Lower leg skin (tissue), 3 donors: Measurements from ENCODE around the gene GOLGA7B.

ENCODE experiments used
- POLR2A ChIP-seq, 2 donors: fragments of 450-650 bp; IDR thresholded peaks; one replicate each; pipeline ENCODE4 v1.6.1; 2016 to 2017; ENCODE audit warnings: antibody characterized with exemption in 2 of 2, mild to moderate bottlenecking in 1 of 2, moderate library complexity in 1 of 2
- TF ChIP-seq, protein P1 (sequence below), 3 donors: fragments of 450-650 bp; IDR thresholded peaks; one replicate each; pipeline ENCODE4 v1.5.1; 2016; ENCODE audit warnings: antibody characterized with exemption in 3 of 3, mild to moderate bottlenecking in 3 of 3, moderate library complexity in 2 of 3

DNA sequence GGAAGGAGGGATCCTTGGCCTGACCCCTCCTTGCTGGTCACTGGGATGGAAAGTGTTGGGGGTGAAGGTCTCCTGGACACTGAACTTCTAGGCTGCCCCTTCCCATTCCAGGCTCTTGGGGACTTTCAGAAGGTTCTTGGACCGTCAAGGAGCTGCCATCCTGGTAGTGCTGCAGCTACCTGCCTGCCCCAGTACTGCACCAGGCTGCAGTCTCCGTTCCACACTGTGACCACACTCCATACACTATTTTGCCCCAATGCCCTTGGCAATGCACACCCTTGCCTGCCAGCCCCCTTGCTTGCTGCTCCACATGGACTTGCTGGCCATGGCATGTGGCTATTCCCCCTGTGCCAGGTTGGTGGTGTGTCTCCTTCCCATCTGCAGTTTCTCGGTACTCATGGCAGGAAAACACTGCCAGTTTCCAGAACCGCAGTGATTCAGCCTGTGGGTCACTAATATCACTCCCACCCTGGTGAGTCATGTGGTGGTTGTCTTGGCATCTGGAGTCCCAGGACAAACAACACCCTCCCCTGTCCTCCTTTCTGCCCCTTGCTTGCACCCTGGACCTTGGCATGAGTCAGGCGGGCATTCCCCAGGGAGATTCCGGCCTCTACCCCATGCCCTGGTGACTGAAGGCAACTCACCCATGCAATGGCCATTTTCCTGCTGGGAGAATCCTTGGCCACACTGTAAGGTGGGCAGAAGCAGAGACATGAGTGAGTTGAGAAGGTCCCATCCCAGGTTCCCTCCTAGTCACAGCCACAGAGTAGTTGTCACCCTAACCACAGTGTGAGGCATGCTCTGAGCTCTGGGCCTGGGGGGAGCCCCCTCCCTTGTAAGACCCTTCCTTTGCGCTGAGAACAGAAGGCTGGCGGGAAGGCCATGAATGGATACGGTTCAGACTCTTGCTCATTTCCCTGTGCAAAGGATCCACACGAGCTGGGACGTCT, 32.8 kb downstream of the GOLGA7B start:
- TF ChIP-seq, protein P1, sequence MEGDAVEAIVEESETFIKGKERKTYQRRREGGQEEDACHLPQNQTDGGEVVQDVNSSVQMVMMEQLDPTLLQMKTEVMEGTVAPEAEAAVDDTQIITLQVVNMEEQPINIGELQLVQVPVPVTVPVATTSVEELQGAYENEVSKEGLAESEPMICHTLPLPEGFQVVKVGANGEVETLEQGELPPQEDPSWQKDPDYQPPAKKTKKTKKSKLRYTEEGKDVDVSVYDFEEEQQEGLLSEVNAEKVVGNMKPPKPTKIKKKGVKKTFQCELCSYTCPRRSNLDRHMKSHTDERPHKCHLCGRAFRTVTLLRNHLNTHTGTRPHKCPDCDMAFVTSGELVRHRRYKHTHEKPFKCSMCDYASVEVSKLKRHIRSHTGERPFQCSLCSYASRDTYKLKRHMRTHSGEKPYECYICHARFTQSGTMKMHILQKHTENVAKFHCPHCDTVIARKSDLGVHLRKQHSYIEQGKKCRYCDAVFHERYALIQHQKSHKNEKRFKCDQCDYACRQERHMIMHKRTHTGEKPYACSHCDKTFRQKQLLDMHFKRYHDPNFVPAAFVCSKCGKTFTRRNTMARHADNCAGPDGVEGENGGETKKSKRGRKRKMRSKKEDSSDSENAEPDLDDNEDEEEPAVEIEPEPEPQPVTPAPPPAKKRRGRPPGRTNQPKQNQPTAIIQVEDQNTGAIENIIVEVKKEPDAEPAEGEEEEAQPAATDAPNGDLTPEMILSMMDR (IDR thresholded peaks at IDR 0.05), result no peak
- TF ChIP-seq POLR2A (IDR thresholded peaks at IDR 0.05), result no peak
